Right atrium auricular region (tissue), 2 donors: Measurements from ENCODE around the gene CCNB3. TPM values are rescaled to one million over a fixed set of nuclear protein-coding genes. Genes with fewer than 3 reads are reported as not detected.

Experiments
- DNase-seq: peaks from one replicate; pipeline ENCODE4 v3.0.0-alpha.2; 2019; ENCODE audit warnings: low spot score
- H3K27ac ChIP-seq, 2 donors: fragments of 200-600 bp; sonication (generic); 1 replicate in 1 of 2; 2 replicates in 1 of 2; pipeline ENCODE4 v1.5.1; 2016 to 2019
- H3K27me3 ChIP-seq, 2 donors: fragments of 200-600 bp; sonication (generic); one replicate each; pipeline versions ENCODE4 v1.5.1 to v1.6.0; 2017 to 2019
- H3K36me3 ChIP-seq: fragments of 200-600 bp; sonication (generic); one replicate; pipeline ENCODE4 v1.5.1; 2016
- H3K4me1 ChIP-seq, 2 donors: fragments of 200-600 bp; sonication (generic); one replicate each; pipeline versions ENCODE4 v1.5.1 to v1.6.0; 2017 to 2019
- H3K4me3 ChIP-seq, 2 donors: fragments of 200-600 bp; sonication (generic); 1 replicate in 1 of 2; 2 replicates in 1 of 2; pipeline ENCODE4 v1.5.1; 2017 to 2019; ENCODE audit warnings: mild to moderate bottlenecking in 1 of 2, moderate library complexity in 1 of 2
- H3K9me3 ChIP-seq, 2 donors: fragments of 200-600 bp; sonication (generic); one replicate each; pipeline ENCODE4 v1.5.1; 2019
- CTCF ChIP-seq, 2 donors: fragments of 200-600 bp; sonication (generic); IDR thresholded peaks; one replicate each; pipeline ENCODE4 v1.5.1; 2019; ENCODE audit warnings: antibody characterized with exemption in 2 of 2
- total RNA-seq, 2 donors: library from RNA; depleted of rRNA; stranded (reverse); fragments of >200 nt; gene quantifications; one replicate each; pipeline ENCODE4 v1.1.0, GENCODE V29; 2016

Gene CCNB3
- total RNA-seq, 2 donors from 2014 or later, result not detected

- Histone ChIP-seq H3K36me3 (no peaks in the 10 kb centered on the region), H3K27ac (no peak overlapping the region), H3K4me1 (no peaks in the 10 kb centered on the region), H3K4me3 (no peak overlapping the region), H3K27me3 (no peaks in the 10 kb centered on the region), H3K9me3 (no peaks in the 10 kb centered on the region)
- DNase-seq, result no peak
- no peak for TF ChIP-seq CTCF (IDR thresholded peaks at IDR 0.05)
These were observed 6.2 kb upstream of the CCNB3 start for GRCh38 chrX:50198348-50198747.

- no peak within 1 kb of the TSS for H3K27ac ChIP-seq
- H3K4me3 ChIP-seq, result no peak within 1 kb of the TSS
- DNase-seq, result no peak
- H3K4me1 ChIP-seq, result peaks cover 0 to 8% of the 10 kb centered on the region in 2 donors
- no peaks in the 10 kb centered on the region for H3K36me3 ChIP-seq
- TF ChIP-seq CTCF (IDR thresholded peaks at IDR 0.05), result no peak
- no peaks in the 10 kb centered on the region for H3K27me3 ChIP-seq
- H3K9me3 ChIP-seq, result no peaks in the 10 kb centered on the region
These were observed 3.7 kb upstream of the CCNB3 start, which contains the start of gene AKAP4 for GRCh38 chrX:50200907-50201306. Gene AKAP4, minus strand, starts transcription at chrX:50201007. Its CDS starts 118 bp downstream, at chrX:50200889.

GRCh38 chrX:50202539-50202938 is 2.0 kb upstream of the CCNB3 start:
- Histone ChIP-seq H3K27me3 (no peaks in the 10 kb centered on the region), H3K36me3 (no peaks in the 10 kb centered on the region), H3K27ac (no peak overlapping the region), H3K9me3 (no peaks in the 10 kb centered on the region), H3K4me3 (no peak overlapping the region), H3K4me1 (peaks cover 0 to 8% of the 10 kb centered on the region in 2 donors)
- TF ChIP-seq CTCF (IDR thresholded peaks at IDR 0.05), result no peak
- DNase-seq, result no peak

- Histone ChIP-seq H3K36me3 (no peaks in the 10 kb centered on the region), H3K27ac (no peak overlapping the region), H3K4me1 (peaks cover 0 to 8% of the 10 kb centered on the region in 2 donors), H3K9me3 (no peaks in the 10 kb centered on the region), H3K4me3 (no peak overlapping the region), H3K27me3 (no peaks in the 10 kb centered on the region)
- no peak for TF ChIP-seq CTCF (IDR thresholded peaks at IDR 0.05)
- DNase-seq, result no peak
These were observed 2.2 kb downstream of the CCNB3 start for GRCh38 chrX:50206753-50207152.

- Histone ChIP-seq H3K4me1 (no peaks in the 10 kb centered on the region), H3K27ac (no peak overlapping the region), H3K9me3 (no peaks in the 10 kb centered on the region), H3K27me3 (no peaks in the 10 kb centered on the region), H3K36me3 (no peaks in the 10 kb centered on the region), H3K4me3 (no peak overlapping the region)
- peak in 1 of 2 donors; percentile 28 for TF ChIP-seq CTCF (IDR thresholded peaks at IDR 0.05)
- DNase-seq, result no peak
These were observed 6.9 kb downstream of the CCNB3 start for GRCh38 chrX:50211510-50211909.

- no peak overlapping the region for H3K4me3 ChIP-seq
- H3K27ac ChIP-seq, result no peak overlapping the region
- no peaks in the 10 kb centered on the region for H3K4me1 ChIP-seq
- no peak for TF ChIP-seq CTCF (IDR thresholded peaks at IDR 0.05)
- DNase-seq, result no peak
- H3K36me3 ChIP-seq, result no peaks in the 10 kb centered on the region
- H3K9me3 ChIP-seq, result no peaks in the 10 kb centered on the region
- no peaks in the 10 kb centered on the region for H3K27me3 ChIP-seq
These were observed 76.7 kb downstream of the CCNB3 start for GRCh38 chrX:50281253-50281652.
